Body of pancreas (tissue), 4 donors: ENCODE measurements around the gene ADAMTS10. TPM values are rescaled to one million over a fixed set of nuclear protein-coding genes. Genes with fewer than 3 reads are reported as not detected.

Source experiments
- ATAC-seq: fragments of 150-250 bp; one replicate; pipeline ENCODE4 v1.9.1; 2016
- DNase-seq, 4 donors: peaks; one replicate each; pipeline ENCODE4 v3.0.0-alpha.2; 2019
- H3K27ac ChIP-seq, 4 donors: fragments of 200-600 bp; sonication (generic); 1 replicate in 3 of 4; 2 replicates in 1 of 4; pipeline versions ENCODE4 v1.5.1 to v1.6.1; 2016 to 2019; ENCODE audit warnings: mild to moderate bottlenecking in 1 of 4, mixed read lengths in 1 of 4, moderate library complexity in 1 of 4
- H3K27me3 ChIP-seq, 2 donors: fragments of 200-600 bp; sonication (generic); one replicate each; pipeline ENCODE4 v1.6.0; 2016; ENCODE audit warnings: mild to moderate bottlenecking in 1 of 2
- H3K36me3 ChIP-seq, 2 donors: fragments of 200-600 bp; sonication (generic); replicated peaks in 1 of 2; 2 replicates each; pipeline ENCODE4 v1.5.1; 2016; ENCODE audit warnings: low read depth in 2 of 2; ENCODE audit not compliant: insufficient read depth in 1 of 2
- H3K4me1 ChIP-seq: fragments of 200-600 bp; sonication (generic); one replicate; pipeline ENCODE4 v1.6.0; 2016
- H3K4me3 ChIP-seq, 2 donors: fragments of 200-600 bp; sonication (generic); 1 replicate in 1 of 2; 2 replicates in 1 of 2; pipeline ENCODE4 v1.5.1; 2016 to 2019
- H3K9me3 ChIP-seq, 3 donors: fragments of 200-600 bp; sonication (generic); 1 replicate in 2 of 3; 2 replicates in 1 of 3; pipeline ENCODE4 v1.5.1; 2016
- CTCF ChIP-seq, 7 experiments: fragments of 450-650 bp in 4 of 7; fragments of 200-600 bp in 3 of 7; sonication (generic) in 3 of 7; IDR thresholded peaks; one replicate each; pipeline ENCODE4 v1.5.1; 2016 to 2019; ENCODE audit warnings: antibody characterized with exemption in 7 of 7
- POLR2A ChIP-seq, 3 donors: fragments of 450-650 bp; IDR thresholded peaks; one replicate each; pipeline ENCODE4 v1.6.1; 2016; ENCODE audit warnings: antibody characterized with exemption in 3 of 3, mild to moderate bottlenecking in 2 of 3
- WGBS, 2 donors: methylation state at CpG; one replicate each; pipeline ENCODE4 v1.1.5; 2017; 5-methylcytosine and 5-hydroxymethylcytosine counted together
- intact Hi-C: fragments of 100-400 bp; cut with DNase I; formaldehyde crosslinking; loops from one replicate; pipeline ENCODE4 v1.15.1; 2023
- total RNA-seq, 2 donors: library from RNA; depleted of rRNA; stranded (reverse); fragments of >200 nt; gene quantifications; one replicate each; pipeline ENCODE4 v1.1.0, GENCODE V29; 2016

ADAMTS10 gene
- total RNA-seq: 10 to 100 TPM; 19.1 to 36.6 TPM

GRCh38 chr19:8610041-8610935, at the start of gene ADAMTS10:
Gene ADAMTS10 (minus strand): TSS chr19:8610715. CDS start chr19:8605710, 5,005 bp downstream.
- H3K4me3 ChIP-seq: no peak within 1 kb of the TSS
- peaks cover 16% of the 10 kb centered on the region for H3K4me1 ChIP-seq
- 2 to 19% methylated on average over 22 to 43 of the region's 74 CpGs for WGBS, 2 donors
- DNase-seq (peak in 2 of 4 donors; percentile 31 to 40), ATAC-seq (peak; percentile 23)
- peak within 1 kb of the TSS; percentile 15 to 80 (median 68) for H3K27ac ChIP-seq
- no peaks in the 10 kb centered on the region for H3K36me3 ChIP-seq
- H3K9me3 ChIP-seq: no peaks in the 10 kb centered on the region
- no peaks in the 10 kb centered on the region for H3K27me3 ChIP-seq
- TF ChIP-seq POLR2A (IDR thresholded peaks at IDR 0.05): no peak
- TF ChIP-seq CTCF (IDR thresholded peaks at IDR 0.05): no peak
- intact Hi-C loops: no loop called here

GRCh38 chr19:8659905-8660304, 49.4 kb upstream of the ADAMTS10 start:
- Histone ChIP-seq H3K27me3 (no peaks in the 10 kb centered on the region), H3K4me1 (peaks cover under 1% of the 10 kb centered on the region), H3K4me3 (no peak overlapping the region), H3K36me3 (no peaks in the 10 kb centered on the region), H3K9me3 (no peaks in the 10 kb centered on the region), H3K27ac (no peak overlapping the region)
- intact Hi-C loops: loop anchor here (5.0 kb wide), 1 partner anchor 417 kb away; no protein-coding TSS in a partner anchor
- DNase-seq: no peak
- TF ChIP-seq CTCF (IDR thresholded peaks at IDR 0.05) (no peak), POLR2A (IDR thresholded peaks at IDR 0.05) (no peak)
- 55 to 60% methylated on average over 5 to 7 of the region's 7 CpGs for WGBS, 2 donors
- no peak for ATAC-seq

GRCh38 chr19:8657869-8658268, 47.4 kb upstream of the ADAMTS10 start:
- no peak overlapping the region for H3K4me3 ChIP-seq
- no peaks in the 10 kb centered on the region for H3K27me3 ChIP-seq
- intact Hi-C loops: loop anchor here (5.0 kb wide), 1 partner anchor 419 kb away; no protein-coding TSS in a partner anchor
- DNase-seq (no peak), ATAC-seq (no peak)
- H3K9me3 ChIP-seq: no peaks in the 10 kb centered on the region
- H3K36me3 ChIP-seq: no peaks in the 10 kb centered on the region
- H3K27ac ChIP-seq: no peak overlapping the region
- TF ChIP-seq POLR2A (IDR thresholded peaks at IDR 0.05): no peak
- no peak for TF ChIP-seq CTCF (IDR thresholded peaks at IDR 0.05)
- WGBS, 2 donors: 64 to 74% methylated on average over 3 to 5 of the region's 5 CpGs
- peaks cover 4% of the 10 kb centered on the region for H3K4me1 ChIP-seq

GRCh38 chr19:8655340-8655709, 44.8 kb upstream of the ADAMTS10 start:
- WGBS, 2 donors: 63 to 65% methylated on average over 4 to 12 of the region's 12 CpGs
- ATAC-seq (no peak), DNase-seq (no peak)
- Histone ChIP-seq H3K27ac (no peak overlapping the region), H3K4me3 (no peak overlapping the region), H3K36me3 (no peaks in the 10 kb centered on the region), H3K9me3 (no peaks in the 10 kb centered on the region), H3K4me1 (peaks cover 4% of the 10 kb centered on the region), H3K27me3 (no peaks in the 10 kb centered on the region)
- intact Hi-C loops: loop anchor here (5.0 kb wide), 1 partner anchor 422 kb away; no protein-coding TSS in a partner anchor
- TF ChIP-seq CTCF (IDR thresholded peaks at IDR 0.05): no peak
- TF ChIP-seq POLR2A (IDR thresholded peaks at IDR 0.05): no peak
